Common myeloid progenitor, CD34-positive (primary cell): ENCODE measurements around the gene SLC17A8.

ENCODE experiments used
- CTCF ChIA-PET: fragments of 350-600 bp; sonication (Branson Sonifier 250); formaldehyde crosslinking; loops from one replicate; lab custom pipeline; 2021; ENCODE audit warnings: antibody characterized with exemption; lab: Charles Lee
- POLR2A ChIA-PET: fragments of 350-600 bp; sonication (Branson Sonifier 250); formaldehyde crosslinking; loops from one replicate; lab custom pipeline; 2021; ENCODE audit warnings: antibody characterized with exemption; lab: Charles Lee
- DNase-seq, 3 donors: peaks; one replicate each; pipeline versions ENCODE4 v3.0.0 to v3.0.0-alpha.2; 2013
- H3K27ac ChIP-seq, 2 experiments: 1 replicate in 1 of 2; 2 replicates in 1 of 2; pipeline ENCODE4 v1.7.0; 2013; ENCODE audit warnings: inconsistent platforms in 2 of 2, low read length in 2 of 2, mild to moderate bottlenecking in 2 of 2, low read depth in 1 of 2, moderate library complexity in 1 of 2; ENCODE audit not compliant: severe bottlenecking in 2 of 2, insufficient read depth in 1 of 2, poor library complexity in 1 of 2
- H3K27me3 ChIP-seq, 5 experiments: replicated peaks in 2 of 5; 1 replicate in 3 of 5; 2 replicates in 2 of 5; pipeline versions ENCODE4 v1.6.1 to v1.7.0; 2013; ENCODE audit warnings: low read length in 4 of 5, mild to moderate bottlenecking in 2 of 5, moderate library complexity in 2 of 5, inconsistent platforms in 1 of 5; ENCODE audit not compliant: insufficient read depth in 5 of 5, control insufficient read depth in 4 of 5
- H3K36me3 ChIP-seq, 4 experiments: 1 replicate in 2 of 4; 2 replicates in 2 of 4; pipeline versions ENCODE4 v1.6.1 to v1.7.0; 2013; ENCODE audit warnings: low read length in 3 of 4, control low read depth in 1 of 4, mild to moderate bottlenecking in 1 of 4; ENCODE audit not compliant: control insufficient read depth in 4 of 4, insufficient read depth in 4 of 4
- H3K4me1 ChIP-seq, 4 experiments: 1 replicate in 3 of 4; 2 replicates in 1 of 4; pipeline versions ENCODE4 v1.6.1 to v1.7.1; 2013; ENCODE audit warnings: low read length in 3 of 4, mild to moderate bottlenecking in 3 of 4, control low read depth in 1 of 4, inconsistent platforms in 1 of 4, moderate library complexity in 1 of 4; ENCODE audit not compliant: control insufficient read depth in 4 of 4, insufficient read depth in 4 of 4; ENCODE audit errors: control extremely low read depth in 1 of 4
- H3K4me3 ChIP-seq, 7 experiments: 1 replicate in 4 of 7; 2 replicates in 3 of 7; pipeline versions ENCODE4 v1.5.1 to v1.7.0; 2013; ENCODE audit warnings: mild to moderate bottlenecking in 7 of 7, low read length in 6 of 7, moderate library complexity in 6 of 7, inconsistent platforms in 2 of 7, low read depth in 2 of 7, control low read depth in 1 of 7; ENCODE audit not compliant: insufficient read depth in 4 of 7, control insufficient read depth in 1 of 7; ENCODE audit errors: extremely low read depth in 1 of 7
- H3K9me3 ChIP-seq, 5 experiments: 1 replicate in 4 of 5; 2 replicates in 1 of 5; pipeline versions ENCODE4 v1.6.1 to v1.7.1; 2013; ENCODE audit warnings: low read length in 4 of 5, mild to moderate bottlenecking in 2 of 5, inconsistent platforms in 1 of 5, low read depth in 1 of 5, moderate library complexity in 1 of 5; ENCODE audit not compliant: control insufficient read depth in 4 of 5, insufficient read depth in 2 of 5; ENCODE audit errors: control extremely low read depth in 1 of 5
- WGBS: methylation state at CpG from one replicate; pipeline ENCODE4 v1.1.5; 2013; ENCODE audit not compliant: insufficient coverage; 5-methylcytosine and 5-hydroxymethylcytosine counted together

SLC17A8 gene

GRCh38 chr12:100447381-100447780 lies 90.5 kb downstream of the SLC17A8 start:
- no peaks in the 10 kb centered on the region for H3K9me3 ChIP-seq
- peak overlapping the region in 4 of 7 experiments; percentile 42 to 72 (median 58) for H3K4me3 ChIP-seq
- WGBS = 6% methylated on average over 3 of the region's 3 CpGs
- DNase-seq = peak in 2 of 3 donors; percentile 71 to 78
- no peak overlapping the region for H3K27ac ChIP-seq
- POLR2A ChIA-PET = no interaction called here
- peaks cover 0 to 9% (median 8%) of the 10 kb centered on the region in 4 experiments for H3K4me1 ChIP-seq
- H3K27me3 ChIP-seq = no peaks in the 10 kb centered on the region
- CTCF ChIA-PET = interaction anchor here (1.2 kb wide), 1 partner anchor 13 kb away, joined by 4 read pairs; no protein-coding TSS in a partner anchor
- no peaks in the 10 kb centered on the region for H3K36me3 ChIP-seq

DNA sequence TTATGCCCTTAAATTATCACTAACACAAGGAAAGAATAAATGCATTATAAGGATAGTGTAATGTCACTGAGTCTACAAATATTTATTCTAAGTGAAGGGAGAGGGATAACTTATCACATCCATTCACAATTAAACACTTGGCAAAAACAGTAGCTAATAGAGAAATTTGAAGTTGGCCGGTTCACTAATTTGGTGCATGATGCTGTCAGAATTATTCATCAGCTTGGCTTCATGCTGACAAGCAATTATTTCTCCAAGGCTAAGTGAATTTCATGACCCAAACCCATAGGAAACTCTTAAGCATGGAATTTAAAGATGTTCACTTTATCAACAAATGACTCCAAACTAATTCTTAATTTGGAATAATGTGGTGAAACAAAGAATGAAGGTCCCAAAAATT lies 91.8 kb downstream of the SLC17A8 start:
- Histone ChIP-seq H3K27me3 (peaks cover 0 to 4% (median 0%) of the 10 kb centered on the region in 5 experiments), H3K4me1 (peaks cover 0 to 9% (median 8%) of the 10 kb centered on the region in 4 experiments), H3K36me3 (no peaks in the 10 kb centered on the region), H3K27ac (no peak overlapping the region), H3K4me3 (no peak overlapping the region), H3K9me3 (no peaks in the 10 kb centered on the region)
- ChIA-PET CTCF (interaction anchor here (0.7 kb wide), 1 partner anchor 12 kb away, joined by 3 read pairs; no protein-coding TSS in a partner anchor), POLR2A (no interaction called here)
- WGBS = no CpG with 5 or more reads among the region's 1 CpG
- no peak for DNase-seq

DNA sequence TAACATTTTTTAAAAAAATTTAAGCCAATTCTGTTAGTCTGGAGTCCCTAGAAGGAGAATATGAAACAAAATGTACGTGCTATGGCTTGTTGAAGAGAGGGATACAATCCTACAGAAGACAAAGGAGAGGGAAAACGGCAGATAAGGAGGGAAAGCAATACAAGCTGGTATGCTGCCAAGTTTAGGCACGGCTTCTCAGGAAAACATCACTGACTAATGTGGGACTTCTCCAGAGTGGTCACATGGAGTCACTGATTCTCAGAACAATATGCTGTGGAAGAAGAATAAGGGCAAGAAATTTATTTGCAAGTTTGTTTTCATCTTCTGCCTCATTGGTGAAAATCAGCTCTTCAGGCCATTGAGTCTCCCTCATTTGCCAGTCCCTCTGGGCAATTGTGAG lies 93.9 kb downstream of the SLC17A8 start:
- 92% methylated on average over 3 of the region's 3 CpGs for WGBS
- Histone ChIP-seq H3K9me3 (no peaks in the 10 kb centered on the region), H3K4me1 (peaks cover 0 to 9% (median 8%) of the 10 kb centered on the region in 4 experiments), H3K36me3 (no peaks in the 10 kb centered on the region), H3K27ac (no peak overlapping the region), H3K4me3 (no peak overlapping the region), H3K27me3 (peaks cover 0 to 4% (median 0%) of the 10 kb centered on the region in 5 experiments)
- no peak for DNase-seq
- POLR2A ChIA-PET = no interaction called here
- CTCF ChIA-PET = no interaction called here

DNA sequence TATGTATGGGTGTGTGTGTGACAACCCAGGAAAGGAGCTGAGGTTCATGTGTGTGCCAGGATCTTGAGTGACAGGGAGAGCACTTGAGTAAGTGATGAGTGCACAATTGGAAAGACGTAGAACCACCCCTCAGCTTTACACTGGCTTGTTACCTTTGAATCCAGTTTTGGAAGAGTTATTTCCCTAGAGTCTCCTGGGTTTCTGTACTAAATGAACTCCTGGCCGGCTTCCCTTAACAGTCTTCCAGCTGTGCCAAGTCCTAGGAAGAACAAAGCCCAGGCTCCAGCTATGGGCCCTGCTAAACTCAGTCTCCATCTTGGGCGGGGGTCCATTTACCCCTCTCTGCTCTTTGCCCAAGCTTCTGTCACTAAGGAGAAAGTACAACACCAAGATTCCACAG lies 97.1 kb downstream of the SLC17A8 start:
- no peak overlapping the region for H3K4me3 ChIP-seq
- no peaks in the 10 kb centered on the region for H3K4me1 ChIP-seq
- H3K27me3 ChIP-seq = peaks cover 0 to 7% (median 0%) of the 10 kb centered on the region in 5 experiments
- CTCF ChIA-PET = interaction anchor here (1.4 kb wide), 1 partner anchor 18 kb away, joined by 4 read pairs; no protein-coding TSS in a partner anchor
- no peak for DNase-seq
- H3K27ac ChIP-seq = no peak overlapping the region
- WGBS = 67% methylated on average over 1 of the region's 3 CpGs
- H3K36me3 ChIP-seq = no peaks in the 10 kb centered on the region
- H3K9me3 ChIP-seq = no peaks in the 10 kb centered on the region
- POLR2A ChIA-PET = no interaction called here

DNA sequence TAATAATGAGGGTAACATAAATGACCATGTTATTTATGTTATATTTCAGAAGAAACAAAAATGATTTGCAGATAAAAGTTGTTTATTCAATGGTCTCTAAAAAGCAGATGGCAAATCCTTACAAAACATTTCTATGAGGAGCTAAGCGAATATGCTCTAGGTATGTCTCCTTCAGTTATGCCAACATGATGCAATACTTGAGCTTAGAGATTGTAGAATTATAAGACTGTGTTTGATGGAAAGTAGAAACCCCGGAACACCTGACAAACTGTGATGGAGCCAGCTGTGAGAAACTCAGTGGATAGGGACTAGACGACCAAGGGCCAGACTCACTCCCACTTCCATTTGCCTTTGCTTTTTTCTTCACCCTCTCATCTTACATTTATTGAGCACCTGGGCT lies 99.0 kb downstream of the SLC17A8 start:
- CTCF ChIA-PET = no interaction called here
- Histone ChIP-seq H3K4me1 (no peaks in the 10 kb centered on the region), H3K36me3 (no peaks in the 10 kb centered on the region), H3K27me3 (peaks cover 0 to 7% (median 0%) of the 10 kb centered on the region in 5 experiments), H3K9me3 (no peaks in the 10 kb centered on the region), H3K27ac (no peak overlapping the region), H3K4me3 (no peak overlapping the region)
- no peak for DNase-seq
- POLR2A ChIA-PET = no interaction called here
- 100% methylated on average over 2 of the region's 3 CpGs for WGBS

- Histone ChIP-seq H3K4me3 (no peak overlapping the region), H3K9me3 (no peaks in the 10 kb centered on the region), H3K27me3 (peaks cover 0 to 5% (median 0%) of the 10 kb centered on the region in 5 experiments), H3K4me1 (no peaks in the 10 kb centered on the region), H3K36me3 (no peaks in the 10 kb centered on the region), H3K27ac (no peak overlapping the region)
- no peak for DNase-seq
- CTCF ChIA-PET = no interaction called here
- WGBS = no CpG with 5 or more reads among the region's 4 CpGs
- POLR2A ChIA-PET = no interaction called here
These were observed 101.3 kb downstream of the SLC17A8 start for GRCh38 chr12:100458191-100458590.

- no peak for DNase-seq
- no CpG with 5 or more reads among the region's 3 CpGs for WGBS
- POLR2A ChIA-PET = no interaction called here
- Histone ChIP-seq H3K4me1 (no peaks in the 10 kb centered on the region), H3K27ac (no peak overlapping the region), H3K4me3 (no peak overlapping the region), H3K9me3 (no peaks in the 10 kb centered on the region), H3K27me3 (peaks cover 0 to 3% (median 0%) of the 10 kb centered on the region in 5 experiments), H3K36me3 (no peaks in the 10 kb centered on the region)
- CTCF ChIA-PET = interaction anchor here (0.6 kb wide), 1 partner anchor 12 kb away, joined by 3 read pairs; no protein-coding TSS in a partner anchor
These were observed 103.8 kb downstream of the SLC17A8 start for GRCh38 chr12:100460702-100461101.
